SK-N-SH (cell line): Measurements from ENCODE around the gene DBH. TPM values are rescaled to one million over a fixed set of nuclear protein-coding genes. Genes with fewer than 3 reads are reported as not detected.

Experiments
- CTCF ChIA-PET: fragments of 300-600, 350-600 bp; formaldehyde crosslinking; extraction: SDS; loops from one replicate; lab custom pipeline; 2021; lab: Yijun Ruan, JAX
- POLR2A ChIA-PET: fragments of 350-600 bp; sonication (Branson Sonifier 250); formaldehyde crosslinking; extraction: SDS; loops from one replicate; lab custom pipeline; 2020; ENCODE audit warnings: antibody characterized with exemption, inconsistent platforms; lab: Yijun Ruan, JAX
- DNase-seq: peaks from one replicate; pipeline ENCODE4 v3.0.0; 2012
- H2AFZ ChIP-seq: fragments of 200-600 bp; sonication (generic); 2 replicates; pipeline ENCODE4 v1.8.1; 2016; ENCODE audit warnings: antibody characterized with exemption, mild to moderate bottlenecking, low read depth
- H3F3A ChIP-seq: fragments of 200-600 bp; sonication (generic); replicated peaks from 2 replicates; pipeline ENCODE3; 2016; ENCODE audit warnings: antibody characterized with exemption, mild to moderate bottlenecking; ENCODE audit not compliant: insufficient read depth
- H3K27ac ChIP-seq, 2 experiments: fragments of 200-500 bp in 1 of 2; fragments of 200-600 bp in 1 of 2; sonication (Bioruptor generic) in 1 of 2; sonication (generic), shearing (Covaris generic) in 1 of 2; 2 replicates each; pipeline versions ENCODE4 v1.5.1 to v1.6.1; 2014 to 2016; ENCODE audit warnings: low read depth in 2 of 2, inconsistent platforms in 1 of 2, low read length in 1 of 2, mild to moderate bottlenecking in 1 of 2, mixed read lengths in 1 of 2
- H3K27me3 ChIP-seq: fragments of 200-600 bp; sonication (generic), shearing (Covaris generic); 2 replicates; pipeline ENCODE4 v1.6.1; 2016; ENCODE audit warnings: mixed run types; ENCODE audit not compliant: insufficient read depth
- H3K36me3 ChIP-seq, 2 experiments: fragments of 200-500 bp in 1 of 2; fragments of 200-600 bp in 1 of 2; sonication (Bioruptor generic) in 1 of 2; sonication (generic) in 1 of 2; replicated peaks in 1 of 2; 2 replicates each; pipeline versions ENCODE3 to v1.5.1; 2014 to 2016; ENCODE audit warnings: low read length in 1 of 2, mild to moderate bottlenecking in 1 of 2; ENCODE audit not compliant: insufficient read depth in 2 of 2, control insufficient read depth in 1 of 2
- H3K4me1 ChIP-seq, 2 experiments: fragments of 200-500 bp in 1 of 2; fragments of 200-600 bp in 1 of 2; sonication (Bioruptor generic) in 1 of 2; sonication (generic), shearing (Covaris generic) in 1 of 2; 2 replicates each; pipeline versions ENCODE4 v1.5.1 to v1.6.1; 2014 to 2016; ENCODE audit warnings: low read depth in 1 of 2, low read length in 1 of 2, mixed run types in 1 of 2; ENCODE audit not compliant: insufficient read depth in 2 of 2, control insufficient read depth in 1 of 2
- H3K4me2 ChIP-seq: fragments of 200-600 bp; sonication (generic), shearing (Covaris generic); 2 replicates; pipeline ENCODE4 v1.6.1; 2017; ENCODE audit warnings: mixed run types
- H3K4me3 ChIP-seq, 2 experiments: fragments of 200-500 bp in 1 of 2; fragments of 200-600 bp in 1 of 2; sonication (Bioruptor generic) in 1 of 2; sonication (generic), shearing (Covaris generic) in 1 of 2; 2 replicates each; pipeline versions ENCODE4 v1.5.1 to v1.8.1; 2014 to 2016; ENCODE audit warnings: low read depth in 2 of 2, inconsistent platforms in 1 of 2, low read length in 1 of 2, mild to moderate bottlenecking in 1 of 2, mixed read lengths in 1 of 2, moderate library complexity in 1 of 2
- H3K79me2 ChIP-seq: fragments of 200-600 bp; sonication (generic); 2 replicates; pipeline ENCODE4 v1.8.1; 2017; ENCODE audit warnings: mild to moderate bottlenecking; ENCODE audit not compliant: insufficient read depth
- H3K9ac ChIP-seq: fragments of 200-600 bp; sonication (generic); 2 replicates; pipeline ENCODE4 v1.6.1; 2017; ENCODE audit warnings: mixed run types
- H3K9me2 ChIP-seq: fragments of 200-600 bp; sonication (generic); 2 replicates; pipeline ENCODE4 v1.6.1; 2017; ENCODE audit warnings: mixed run types
- H3K9me3 ChIP-seq: fragments of 200-600 bp; sonication (generic); 2 replicates; pipeline ENCODE4 v1.6.1; 2017; ENCODE audit warnings: mixed run types, mild to moderate bottlenecking, moderate library complexity
- H4K20me1 ChIP-seq: fragments of 200-600 bp; sonication (generic); 2 replicates; pipeline ENCODE4 v1.6.1; 2017; ENCODE audit warnings: mild to moderate bottlenecking, mixed run types; ENCODE audit not compliant: insufficient read depth
- CHD2 ChIP-seq: fragments of 150-350 bp; IDR thresholded peaks from 2 replicates; pipeline ENCODE4 v1.6.1; 2018; ENCODE audit warnings: low read length; ENCODE audit not compliant: partially characterized antibody
- EP300 ChIP-seq, 2 experiments: IDR thresholded peaks; 2 replicates each; pipeline versions ENCODE4 v1.4.0 to v1.6.1; 2012; ENCODE audit warnings: borderline replicate concordance in 1 of 2, low read depth in 1 of 2, low read length in 1 of 2
- EZH2phosphoT487 ChIP-seq: fragments of 200-600 bp; sonication (generic); IDR thresholded peaks from 2 replicates; pipeline ENCODE4 v1.6.1; 2017; ENCODE audit warnings: low read depth, mixed run types, mild to moderate bottlenecking, antibody characterized with exemption, moderate library complexity, borderline replicate concordance
- FOXM1 ChIP-seq: IDR thresholded peaks from 2 replicates; pipeline ENCODE4 v1.4.0; 2012; ENCODE audit warnings: low read depth, mild to moderate bottlenecking
- GATA2 ChIP-seq: sonication (generic); formaldehyde crosslinking; IDR thresholded peaks from 2 replicates; pipeline ENCODE4 v1.5.0; 2020; ENCODE audit warnings: mild to moderate bottlenecking, missing genetic modification reagents
- IRF3 ChIP-seq: fragments of 150-350 bp; IDR thresholded peaks from 2 replicates; pipeline ENCODE4 v1.6.1; 2016; ENCODE audit warnings: mild to moderate bottlenecking, low read depth, low read length
- MEF2A ChIP-seq: IDR thresholded peaks from 2 replicates; pipeline ENCODE4 v1.4.0; 2012; ENCODE audit warnings: low read depth, borderline replicate concordance
- MXI1 ChIP-seq: IDR thresholded peaks from 2 replicates; pipeline ENCODE4 v1.6.1; 2012; ENCODE audit warnings: mild to moderate bottlenecking, low read depth, low read length, improper control_type of control experiment
- RCOR1 ChIP-seq: fragments of 150-350 bp; IDR thresholded peaks from 2 replicates; pipeline ENCODE4 v1.6.1; 2017; ENCODE audit warnings: antibody characterized with exemption, low read length
- REST ChIP-seq: IDR thresholded peaks from 2 replicates; pipeline ENCODE4 v1.6.1; 2012; ENCODE audit warnings: mild to moderate bottlenecking, low read depth, low read length, moderate library complexity
- RXRA ChIP-seq: IDR thresholded peaks from 2 replicates; pipeline ENCODE4 v1.4.0; 2012; ENCODE audit warnings: low read depth, mild to moderate bottlenecking, borderline replicate concordance
- SMC3 ChIP-seq: IDR thresholded peaks from 2 replicates; pipeline ENCODE4 v1.6.1; 2012; ENCODE audit warnings: low read depth, low read length, improper control_type of control experiment
- TAF1 ChIP-seq: IDR thresholded peaks from 2 replicates; pipeline ENCODE4 v1.6.1; 2012; ENCODE audit warnings: low read depth, mild to moderate bottlenecking, low read length, moderate library complexity, borderline replicate concordance
- TEAD4 ChIP-seq: IDR thresholded peaks from 2 replicates; pipeline ENCODE4 v1.4.0; 2012; ENCODE audit warnings: mild to moderate bottlenecking, borderline replicate concordance; ENCODE audit not compliant: insufficient read depth
- WGBS: methylation state at CpG from one replicate; pipeline ENCODE4 v1.1.6; 2017; ENCODE audit warnings: low lambda C conversion rate; 5-methylcytosine and 5-hydroxymethylcytosine counted together
- polyA plus RNA-seq, 3 experiments: library from polyadenylated mRNA; depleted of rRNA; stranded (reverse); fragments of >200 nt; gene quantifications; 2 replicates each; pipeline ENCODE4 v1.2.3, GENCODE V29; 2012

The DBH gene
- polyA plus RNA-seq, 1 of the 3 experiments (the other 2 are of a cell fraction), result 0.92 TPM

GRCh38 chr9:133701981-133702797, 66.0 kb downstream of the DBH start (continued):
- TF ChIP-seq CHD2 (no peak), FOXM1 (no peak), EP300 (IDR thresholded peaks at IDR 0.05; ENCODE audit: borderline replicate concordance in 1 of 2, low read depth in 1 of 2, low read length in 1 of 2) (no peak), RXRA (no peak)

- Histone ChIP-seq H3K36me3 (no peaks in the 10 kb centered on the region), H3F3A (peaks cover 6% of the 10 kb centered on the region), H3K4me1 (peaks cover 0 to 11% of the 10 kb centered on the region in 2 experiments; a peak in 1 of 4 replicates), H3K27ac (no peak overlapping the region), H3K27me3 (no peaks in the 10 kb centered on the region), H4K20me1 (no peaks in the 10 kb centered on the region), H3K9me2 (no peaks in the 10 kb centered on the region), H3K4me3 (no peak overlapping the region), H3K4me2 (no peak overlapping the region), H3K9me3 (no peaks in the 10 kb centered on the region), H3K9ac (no peak overlapping the region), H3K79me2 (no peaks in the 10 kb centered on the region), H2AFZ (no peak overlapping the region)
- POLR2A ChIA-PET, result no interaction called here
- no peak for DNase-seq
- WGBS, result 75% methylated on average over 13 of the region's 39 CpGs
- CTCF ChIA-PET, result interaction anchor here (0.7 to 1.8 kb wide), 5 partner anchors 9 to 41 kb away, joined by 3 to 6 read pairs (median 3); no protein-coding TSS in a partner anchor
- TF ChIP-seq SMC3, result no peak
- no peak for TF ChIP-seq MEF2A
- TF ChIP-seq TAF1, result no peak
- no peak for TF ChIP-seq EZH2phosphoT487
- TF ChIP-seq TEAD4, result no peak
- no peak for TF ChIP-seq GATA2 (CRISPR knock-in tag)
These were observed 66.8 kb downstream of the DBH start for GRCh38 chr9:133702798-133703590.

- Histone ChIP-seq H3K79me2 (no peaks in the 10 kb centered on the region), H3K4me1 (peaks cover 0 to 11% of the 10 kb centered on the region in 2 experiments; a peak in 1 of 4 replicates), H3K27ac (no peak overlapping the region; a peak in 1 of 4 replicates), H3K27me3 (no peaks in the 10 kb centered on the region), H3K36me3 (no peaks in the 10 kb centered on the region), H3K4me3 (no peak overlapping the region), H2AFZ (no peak overlapping the region), H4K20me1 (no peaks in the 10 kb centered on the region), H3K9ac (no peak overlapping the region), H3F3A (no peaks in the 10 kb centered on the region), H3K9me3 (no peaks in the 10 kb centered on the region), H3K9me2 (no peaks in the 10 kb centered on the region), H3K4me2 (no peak overlapping the region)
- POLR2A ChIA-PET, result interaction anchor here (0.9 kb wide), 1 partner anchor 24 kb away, joined by 4 read pairs; no protein-coding TSS in a partner anchor
- peak; percentile 84 for DNase-seq
- CTCF ChIA-PET, result interaction anchor here (1.1 to 1.8 kb wide), 4 partner anchors 11 to 42 kb away, joined by 3 to 6 read pairs (median 4); no protein-coding TSS in a partner anchor
- WGBS, result 65% methylated on average over 4 of the region's 21 CpGs
- TF ChIP-seq REST, result no peak
- no peak for TF ChIP-seq IRF3
- no peak for TF ChIP-seq TAF1
- TF ChIP-seq RCOR1, result no peak
- no peak for TF ChIP-seq FOXM1
- TF ChIP-seq MXI1, result no peak
These were observed 67.6 kb downstream of the DBH start for GRCh38 chr9:133703591-133704399.
